Measurements from ENCODE around the gene CMYA5.

DNA sequence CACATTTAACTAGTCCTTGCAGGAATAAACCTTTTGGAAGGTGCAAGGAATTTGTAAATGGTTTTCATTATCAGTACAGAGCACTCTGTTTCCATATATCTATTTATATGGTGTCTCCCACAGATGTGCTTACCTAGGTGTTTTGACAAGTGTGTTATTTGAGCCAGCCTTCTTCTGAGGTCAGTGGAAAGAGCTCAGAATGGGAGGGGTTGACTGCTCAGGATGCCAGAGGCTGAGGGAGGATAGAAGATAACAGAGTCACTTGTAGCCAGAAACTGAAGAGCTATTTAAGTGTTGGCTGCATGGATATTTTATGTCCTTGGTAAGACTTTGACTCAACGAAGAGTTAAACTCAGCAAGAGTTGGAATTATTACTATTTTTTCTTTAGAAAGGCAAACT lies 5.0 kb downstream of the CMYA5 start:
- TF ChIP-seq MAZ (IDR thresholded peaks at IDR 0.05; ENCODE audit: borderline replicate concordance, low read depth, low read length), result no peak
- TF ChIP-seq, protein P1, sequence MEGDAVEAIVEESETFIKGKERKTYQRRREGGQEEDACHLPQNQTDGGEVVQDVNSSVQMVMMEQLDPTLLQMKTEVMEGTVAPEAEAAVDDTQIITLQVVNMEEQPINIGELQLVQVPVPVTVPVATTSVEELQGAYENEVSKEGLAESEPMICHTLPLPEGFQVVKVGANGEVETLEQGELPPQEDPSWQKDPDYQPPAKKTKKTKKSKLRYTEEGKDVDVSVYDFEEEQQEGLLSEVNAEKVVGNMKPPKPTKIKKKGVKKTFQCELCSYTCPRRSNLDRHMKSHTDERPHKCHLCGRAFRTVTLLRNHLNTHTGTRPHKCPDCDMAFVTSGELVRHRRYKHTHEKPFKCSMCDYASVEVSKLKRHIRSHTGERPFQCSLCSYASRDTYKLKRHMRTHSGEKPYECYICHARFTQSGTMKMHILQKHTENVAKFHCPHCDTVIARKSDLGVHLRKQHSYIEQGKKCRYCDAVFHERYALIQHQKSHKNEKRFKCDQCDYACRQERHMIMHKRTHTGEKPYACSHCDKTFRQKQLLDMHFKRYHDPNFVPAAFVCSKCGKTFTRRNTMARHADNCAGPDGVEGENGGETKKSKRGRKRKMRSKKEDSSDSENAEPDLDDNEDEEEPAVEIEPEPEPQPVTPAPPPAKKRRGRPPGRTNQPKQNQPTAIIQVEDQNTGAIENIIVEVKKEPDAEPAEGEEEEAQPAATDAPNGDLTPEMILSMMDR (conservative IDR thresholded peaks at IDR 0.05; ENCODE audit: low read depth, low read length), result no peak
- no peak for TF ChIP-seq RAD21 (IDR thresholded peaks at IDR 0.05; ENCODE audit: low read length)
- TF ChIP-seq CHD1 (IDR thresholded peaks at IDR 0.05; ENCODE audit: low read depth, low read length), result no peak
- no peak for TF ChIP-seq SMC3 (IDR thresholded peaks at IDR 0.05; ENCODE audit: low read depth, low read length)
- no peak for TF ChIP-seq POLR2A (IDR thresholded peaks at IDR 0.05; ENCODE audit: low read depth, low read length)
- TF ChIP-seq FOS (IDR thresholded peaks at IDR 0.05; ENCODE audit: low read depth, low read length), result no peak
- no peak for TF ChIP-seq CEBPB (IDR thresholded peaks at IDR 0.05; ENCODE audit: low read depth, low read length)
- TF ChIP-seq, protein P2, sequence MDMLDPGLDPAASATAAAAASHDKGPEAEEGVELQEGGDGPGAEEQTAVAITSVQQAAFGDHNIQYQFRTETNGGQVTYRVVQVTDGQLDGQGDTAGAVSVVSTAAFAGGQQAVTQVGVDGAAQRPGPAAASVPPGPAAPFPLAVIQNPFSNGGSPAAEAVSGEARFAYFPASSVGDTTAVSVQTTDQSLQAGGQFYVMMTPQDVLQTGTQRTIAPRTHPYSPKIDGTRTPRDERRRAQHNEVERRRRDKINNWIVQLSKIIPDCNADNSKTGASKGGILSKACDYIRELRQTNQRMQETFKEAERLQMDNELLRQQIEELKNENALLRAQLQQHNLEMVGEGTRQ (IDR thresholded peaks at IDR 0.05; ENCODE audit: low read depth, low read length), result no peak
- no peak for TF ChIP-seq RFX5 (IDR thresholded peaks at IDR 0.05; ENCODE audit: low read depth, low read length)
- TF ChIP-seq MXI1 (IDR thresholded peaks at IDR 0.05; ENCODE audit: borderline replicate concordance, low read depth, low read length), result no peak
- no peak for TF ChIP-seq RCOR1 (IDR thresholded peaks at IDR 0.05; ENCODE audit: insufficient replicate concordance, low read length)
- no peak for TF ChIP-seq BHLHE40 (IDR thresholded peaks at IDR 0.05; ENCODE audit: low read depth, low read length)
- TF ChIP-seq, protein P3, sequence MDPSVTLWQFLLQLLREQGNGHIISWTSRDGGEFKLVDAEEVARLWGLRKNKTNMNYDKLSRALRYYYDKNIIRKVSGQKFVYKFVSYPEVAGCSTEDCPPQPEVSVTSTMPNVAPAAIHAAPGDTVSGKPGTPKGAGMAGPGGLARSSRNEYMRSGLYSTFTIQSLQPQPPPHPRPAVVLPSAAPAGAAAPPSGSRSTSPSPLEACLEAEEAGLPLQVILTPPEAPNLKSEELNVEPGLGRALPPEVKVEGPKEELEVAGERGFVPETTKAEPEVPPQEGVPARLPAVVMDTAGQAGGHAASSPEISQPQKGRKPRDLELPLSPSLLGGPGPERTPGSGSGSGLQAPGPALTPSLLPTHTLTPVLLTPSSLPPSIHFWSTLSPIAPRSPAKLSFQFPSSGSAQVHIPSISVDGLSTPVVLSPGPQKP (IDR thresholded peaks at IDR 0.05; ENCODE audit: borderline replicate concordance, low read depth, low read length), result no peak
